Upper lobe of right lung (tissue), 1 donor: Measurements from ENCODE around the gene ISM2. TPM values are rescaled to one million over a fixed set of nuclear protein-coding genes. Genes with fewer than 3 reads are reported as not detected.

Source experiments
- ATAC-seq: fragments of 200-7000 bp; cut with Tn5 transposase; one replicate; pipeline ENCODE4 v1.9.1; 2020; ENCODE audit warnings: mild to moderate bottlenecking, moderate library complexity
- DNase-seq: peaks from one replicate; pipeline ENCODE4 v3.0.0-alpha.2; 2020
- H3K27ac ChIP-seq: fragments of 200-600 bp; one replicate; pipeline ENCODE4 v1.8.0; 2022
- H3K27me3 ChIP-seq: fragments of 200-600 bp; one replicate; pipeline ENCODE4 v1.8.0; 2022; ENCODE audit warnings: mild to moderate bottlenecking
- H3K36me3 ChIP-seq: fragments of 200-600 bp; one replicate; pipeline ENCODE4 v1.8.0; 2022
- H3K4me1 ChIP-seq: fragments of 200-600 bp; one replicate; pipeline ENCODE4 v1.8.0; 2022
- H3K4me3 ChIP-seq: fragments of 200-600 bp; one replicate; pipeline ENCODE4 v1.8.0; 2022; ENCODE audit warnings: mild to moderate bottlenecking
- H3K9me3 ChIP-seq: fragments of 200-600 bp; one replicate; pipeline ENCODE4 v1.8.0; 2022
- intact Hi-C: fragments of 100-400 bp; cut with DNase I; formaldehyde crosslinking; loops from one replicate; pipeline ENCODE4 v1.11.0; 2022
- total RNA-seq: library from RNA; stranded (reverse); fragmentation: NEBNext Ultra II Directional; extraction: Animal tissue kit (Norgen Biotek cat#: 25700); gene quantifications from one replicate; pipeline ENCODE4 v1.2.1, GENCODE V29; 2021
- TF ChIP-seq, protein P1 (sequence below): fragments of 200-600 bp; IDR thresholded peaks from one replicate; pipeline ENCODE4 v1.8.0; 2022; ENCODE audit warnings: antibody characterized with exemption
- donor health status: DM: no; HTN: yes; CAD: no; lungs with severe emphysema.

The ISM2 gene
- total RNA-seq, 1 donor from 2014 or later: not detected

DNA sequence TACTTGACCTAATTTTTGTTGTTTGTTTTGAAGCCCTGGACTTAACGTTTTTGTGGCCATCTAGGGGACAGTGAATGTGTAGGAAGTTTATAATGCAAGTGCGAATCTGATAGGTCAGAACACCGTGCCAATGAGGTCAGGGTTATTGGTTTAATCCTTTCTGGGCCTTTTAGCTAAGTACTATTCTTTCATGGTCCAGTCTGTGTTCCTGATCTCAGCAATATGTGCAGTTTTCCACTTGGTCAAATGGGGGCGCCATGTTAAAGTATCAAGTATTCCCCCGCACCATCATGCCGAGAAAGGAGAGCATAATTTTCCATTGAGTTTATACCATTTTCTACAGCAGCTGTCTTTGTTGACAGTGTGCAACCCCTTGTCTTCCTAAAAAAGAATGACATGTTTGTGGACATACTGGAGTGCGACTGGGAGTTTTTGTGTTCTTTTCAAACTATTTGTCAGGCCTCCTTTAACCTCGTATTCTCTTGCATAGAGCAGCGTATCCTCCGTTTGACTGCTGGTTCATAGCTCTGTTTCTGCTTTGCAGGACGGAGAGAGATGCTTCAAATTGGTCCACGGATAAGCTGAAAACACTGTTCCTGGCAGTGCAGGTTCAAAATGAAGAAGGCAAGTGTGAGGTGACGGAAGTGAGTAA is 39.4 kb downstream of the ISM2 start:
- Histone ChIP-seq H3K27ac (no peak overlapping the region), H3K4me3 (peak overlapping the region; percentile 92), H3K9me3 (no peaks in the 10 kb centered on the region), H3K27me3 (no peaks in the 10 kb centered on the region), H3K4me1 (peaks cover 23% of the 10 kb centered on the region), H3K36me3 (peaks cover 48% of the 10 kb centered on the region)
- intact Hi-C loops: no loop called here
- ATAC-seq: no peak
- TF ChIP-seq, protein P1, sequence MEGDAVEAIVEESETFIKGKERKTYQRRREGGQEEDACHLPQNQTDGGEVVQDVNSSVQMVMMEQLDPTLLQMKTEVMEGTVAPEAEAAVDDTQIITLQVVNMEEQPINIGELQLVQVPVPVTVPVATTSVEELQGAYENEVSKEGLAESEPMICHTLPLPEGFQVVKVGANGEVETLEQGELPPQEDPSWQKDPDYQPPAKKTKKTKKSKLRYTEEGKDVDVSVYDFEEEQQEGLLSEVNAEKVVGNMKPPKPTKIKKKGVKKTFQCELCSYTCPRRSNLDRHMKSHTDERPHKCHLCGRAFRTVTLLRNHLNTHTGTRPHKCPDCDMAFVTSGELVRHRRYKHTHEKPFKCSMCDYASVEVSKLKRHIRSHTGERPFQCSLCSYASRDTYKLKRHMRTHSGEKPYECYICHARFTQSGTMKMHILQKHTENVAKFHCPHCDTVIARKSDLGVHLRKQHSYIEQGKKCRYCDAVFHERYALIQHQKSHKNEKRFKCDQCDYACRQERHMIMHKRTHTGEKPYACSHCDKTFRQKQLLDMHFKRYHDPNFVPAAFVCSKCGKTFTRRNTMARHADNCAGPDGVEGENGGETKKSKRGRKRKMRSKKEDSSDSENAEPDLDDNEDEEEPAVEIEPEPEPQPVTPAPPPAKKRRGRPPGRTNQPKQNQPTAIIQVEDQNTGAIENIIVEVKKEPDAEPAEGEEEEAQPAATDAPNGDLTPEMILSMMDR: peak; percentile 53
- no peak for DNase-seq

DNA sequence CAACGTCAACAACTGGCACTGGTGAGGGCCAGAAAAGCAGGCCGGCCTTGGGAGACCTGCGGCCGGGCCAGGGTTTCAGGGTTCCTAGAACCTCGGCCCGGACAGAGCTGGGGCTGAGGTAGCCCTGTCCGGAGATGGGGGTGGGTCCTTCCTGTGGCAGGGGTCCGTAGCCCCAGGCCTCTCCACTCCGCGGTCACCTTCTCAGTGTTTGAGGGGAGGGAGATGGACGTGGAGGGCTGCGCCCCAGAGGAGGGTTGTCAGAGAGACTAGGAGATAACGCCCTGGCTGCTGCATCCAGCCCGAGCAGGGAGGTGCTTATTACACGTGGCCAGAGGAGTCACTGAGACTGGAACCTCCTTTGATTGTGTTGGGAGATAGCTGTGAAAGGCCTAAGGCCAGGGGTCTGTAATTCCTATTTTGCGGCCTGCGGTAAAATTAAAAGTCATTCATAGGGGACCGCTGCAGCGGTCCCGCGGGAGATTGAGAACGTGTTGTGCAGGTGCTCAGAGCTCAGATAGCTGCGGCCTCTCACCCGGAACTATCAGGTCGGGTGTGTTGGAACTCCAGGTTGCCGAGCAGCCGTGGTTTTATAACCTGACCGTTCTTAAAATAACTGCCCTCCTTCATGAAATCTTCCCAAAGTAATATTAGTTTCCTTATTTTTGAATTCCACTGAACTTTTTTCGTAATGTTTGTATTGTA is 40.2 kb downstream of the ISM2 start:
- H3K27ac ChIP-seq: peak overlapping the region; percentile 89

DNA sequence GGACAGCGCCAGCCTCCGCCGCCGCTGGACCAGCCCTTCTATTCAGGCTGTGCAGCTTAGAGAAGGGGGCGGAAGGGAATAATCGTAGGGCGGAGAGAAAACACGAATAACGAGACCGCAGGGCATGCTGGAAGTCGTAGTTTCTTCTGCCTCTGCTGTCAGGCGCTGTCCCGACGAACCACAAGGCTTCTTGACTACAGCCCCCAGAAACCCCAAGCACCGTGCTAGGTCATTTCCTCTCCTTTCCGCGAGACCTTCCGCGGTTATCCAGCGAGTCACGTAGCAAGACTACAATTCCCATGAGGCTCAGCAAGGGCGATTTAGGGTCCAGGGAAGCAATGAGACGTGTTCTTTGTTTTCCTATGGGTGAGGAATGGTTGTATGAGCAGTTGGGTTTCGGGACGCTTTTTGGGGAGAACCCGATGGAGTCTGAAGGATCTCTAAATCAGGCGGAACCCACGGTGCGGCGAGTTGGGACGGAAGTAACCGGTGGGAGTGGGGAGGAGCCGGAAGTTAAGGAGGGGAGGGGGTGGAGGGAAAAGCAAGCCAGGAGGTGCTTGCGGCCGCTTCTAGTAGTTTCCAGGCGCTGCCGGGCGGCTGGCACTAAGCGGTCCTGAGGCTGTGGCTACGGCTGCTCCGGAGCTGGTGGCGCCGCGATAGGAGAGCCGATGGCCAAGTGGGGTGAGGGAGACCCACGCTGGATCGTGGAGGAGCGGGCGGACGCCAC is 40.9 kb downstream of the ISM2 start, which contains the start of the genes AHSA1 and VIPAS39:
Gene AHSA1 (plus strand): TSS at position 572 of the 727 bp plus-strand sequence. CDS start 97 bp downstream, at position 669.
Gene VIPAS39 (minus strand): TSS at position 80 of the 727 bp plus-strand sequence. CDS start 3,499 bp downstream, outside the sequence.
- intact Hi-C loops: no loop called here
- no peaks in the 10 kb centered on the region for H3K27me3 ChIP-seq
- ATAC-seq (peak; percentile 99), DNase-seq (peak; percentile 94)
- peaks cover 23% of the 10 kb centered on the region for H3K4me1 ChIP-seq
- peaks cover 43% of the 10 kb centered on the region for H3K36me3 ChIP-seq
- peak within 1 kb of the TSS; percentile 89 for H3K27ac ChIP-seq
- TF ChIP-seq, protein P1: no peak
- peak within 1 kb of the TSS; percentile 92 for H3K4me3 ChIP-seq
- H3K9me3 ChIP-seq: no peaks in the 10 kb centered on the region

More for the DNA sequence above, 40.2 kb downstream of the ISM2 start:
- intact Hi-C loops: no loop called here
- H3K27me3 ChIP-seq: no peaks in the 10 kb centered on the region
- peaks cover 23% of the 10 kb centered on the region for H3K4me1 ChIP-seq
- no peaks in the 10 kb centered on the region for H3K9me3 ChIP-seq
- TF ChIP-seq, protein P1: no peak
- peak overlapping the region; percentile 92 for H3K4me3 ChIP-seq
- peaks cover 43% of the 10 kb centered on the region for H3K36me3 ChIP-seq
- peak; percentile 5 for ATAC-seq
- no peak for DNase-seq

DNA sequence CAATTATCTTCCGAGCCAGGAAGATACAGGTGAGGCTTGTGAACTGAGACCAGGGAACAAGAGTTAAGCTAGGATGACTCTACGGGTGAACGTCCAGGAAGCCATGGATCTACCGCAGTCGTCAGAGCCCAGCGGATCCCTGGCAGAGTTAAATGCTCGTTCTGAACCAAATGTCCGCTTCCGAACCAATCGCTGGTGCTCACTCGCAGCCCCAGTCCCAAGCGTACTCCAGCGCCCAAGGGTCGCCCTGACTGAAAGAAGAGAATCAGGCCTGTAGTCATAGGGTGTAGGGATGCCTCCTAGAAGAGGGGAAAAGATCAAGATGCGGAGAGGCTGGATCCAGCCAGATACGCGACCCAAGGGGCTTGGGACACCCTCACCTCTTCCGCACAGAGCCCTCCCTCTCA is 41.5 kb downstream of the ISM2 start:
- H3K27ac ChIP-seq: peak overlapping the region; percentile 89
- no peaks in the 10 kb centered on the region for H3K9me3 ChIP-seq
- ATAC-seq (no peak), DNase-seq (no peak)
- peaks cover 23% of the 10 kb centered on the region for H3K4me1 ChIP-seq
- H3K36me3 ChIP-seq: peaks cover 40% of the 10 kb centered on the region
- TF ChIP-seq, protein P1: no peak
- peak overlapping the region; percentile 92 for H3K4me3 ChIP-seq
- H3K27me3 ChIP-seq: no peaks in the 10 kb centered on the region
- intact Hi-C loops: no loop called here

DNA sequence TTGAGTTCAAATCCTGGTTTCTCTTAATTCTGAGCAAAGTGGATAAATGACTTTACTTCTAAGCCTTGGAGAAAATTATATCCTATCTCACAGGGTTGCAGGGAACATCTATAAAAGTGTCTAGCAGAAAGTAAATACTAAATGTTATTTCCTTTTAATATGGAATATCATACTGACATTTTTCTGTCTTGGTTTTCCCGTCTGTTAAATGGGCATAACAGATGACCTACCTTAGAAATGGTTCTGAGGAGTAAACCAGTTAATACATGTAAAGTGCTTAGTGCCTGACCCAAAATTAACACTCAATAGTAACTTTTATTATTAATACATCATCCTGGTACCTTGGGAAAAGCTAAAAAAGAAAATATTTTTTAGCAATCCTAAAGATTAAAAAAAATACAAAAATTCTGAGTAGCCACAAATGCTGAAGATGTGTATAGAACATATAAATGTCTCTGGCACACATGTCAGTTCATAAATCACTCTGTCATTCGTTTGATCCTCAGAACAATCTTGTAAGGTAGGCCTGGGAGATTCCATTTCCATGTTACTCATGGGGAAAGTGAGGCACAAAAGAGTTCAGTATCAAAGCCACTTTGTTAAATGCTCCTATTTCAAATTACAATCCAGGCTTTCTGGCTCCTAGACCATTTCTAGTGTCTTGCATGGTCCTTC is 42.5 kb downstream of the ISM2 start:
- TF ChIP-seq, protein P1: no peak
- intact Hi-C loops: no loop called here
- no peak for DNase-seq

More for the DNA sequence above, 42.5 kb downstream of the ISM2 start:
- H3K4me3 ChIP-seq: peak overlapping the region; percentile 92
- peaks cover 23% of the 10 kb centered on the region for H3K4me1 ChIP-seq
- H3K27me3 ChIP-seq: no peaks in the 10 kb centered on the region
- H3K27ac ChIP-seq: no peak overlapping the region
- no peaks in the 10 kb centered on the region for H3K9me3 ChIP-seq
- ATAC-seq: no peak
- peaks cover 40% of the 10 kb centered on the region for H3K36me3 ChIP-seq
